ENCODE data around the gene PDHX. TPM values are rescaled to one million over a fixed set of nuclear protein-coding genes. Genes with fewer than 3 reads are reported as not detected.
A peak's percentile ranks its signal among the peaks of the same experiment; 100 is the strongest.
"Not testable (repeated sequence)": the region's sequence is repeated elsewhere in the genome, so short reads cannot be mapped to it uniquely, and the experiment has no call there.

PDHX gene
- total RNA-seq, 1 experiment from 2014 or later = 18.8 TPM

GRCh38 chr11:35006389-35007128, 90.1 kb downstream of the PDHX start:
- in situ Hi-C loops (cut with HindIII; ENCODE audit: low pct_unique_long_range_greater_than_20kb, low sequenced_read_pairs) = no loop called here
- DNase-seq (ENCODE audit: low read depth) = no peak

- in situ Hi-C loops (cut with HindIII; ENCODE audit: low pct_unique_long_range_greater_than_20kb, low sequenced_read_pairs) = no loop called here
- no peak for DNase-seq (ENCODE audit: low read depth)
Measured at GRCh38 chr11:35007277-35007676, 90.9 kb downstream of the PDHX start.

- in situ Hi-C loops (cut with HindIII; ENCODE audit: low pct_unique_long_range_greater_than_20kb, low sequenced_read_pairs) = no loop called here
Measured at GRCh38 chr11:35009191-35009943, 92.9 kb downstream of the PDHX start.

GRCh38 chr11:35009944-35010342, 93.5 kb downstream of the PDHX start:
- in situ Hi-C loops (cut with HindIII; ENCODE audit: low pct_unique_long_range_greater_than_20kb, low sequenced_read_pairs) = no loop called here
- no peak for DNase-seq (ENCODE audit: low read depth)

More at GRCh38 chr11:35009191-35009943, 92.9 kb downstream of the PDHX start:
- DNase-seq (ENCODE audit: low read depth) = peak; percentile 64

GRCh38 chr11:35010654-35011053, 94.2 kb downstream of the PDHX start:
- in situ Hi-C loops (cut with HindIII; ENCODE audit: low pct_unique_long_range_greater_than_20kb, low sequenced_read_pairs) = no loop called here

GRCh38 chr11:35011389-35011788, 95.0 kb downstream of the PDHX start:
- DNase-seq (ENCODE audit: low read depth) = no peak
- in situ Hi-C loops (cut with HindIII; ENCODE audit: low pct_unique_long_range_greater_than_20kb, low sequenced_read_pairs) = no loop called here

More at GRCh38 chr11:35010654-35011053, 94.2 kb downstream of the PDHX start:
- no peak for DNase-seq (ENCODE audit: low read depth)

- in situ Hi-C loops (cut with HindIII; ENCODE audit: low pct_unique_long_range_greater_than_20kb, low sequenced_read_pairs) = no loop called here
- DNase-seq (ENCODE audit: low read depth) = no peak
Measured at GRCh38 chr11:35011944-35012343, 95.5 kb downstream of the PDHX start.

- no peak for DNase-seq (ENCODE audit: low read depth)
- in situ Hi-C loops (cut with HindIII; ENCODE audit: low pct_unique_long_range_greater_than_20kb, low sequenced_read_pairs) = no loop called here
Measured at GRCh38 chr11:35012467-35013191, 96.2 kb downstream of the PDHX start.

GRCh38 chr11:35013514-35014233, 97.3 kb downstream of the PDHX start:
- no peak for DNase-seq (ENCODE audit: low read depth)

GRCh38 chr11:35014346-35014745, 97.9 kb downstream of the PDHX start:
- DNase-seq (ENCODE audit: low read depth) = no peak

More at GRCh38 chr11:35013514-35014233, 97.3 kb downstream of the PDHX start:
- in situ Hi-C loops (cut with HindIII; ENCODE audit: low pct_unique_long_range_greater_than_20kb, low sequenced_read_pairs) = no loop called here

GRCh38 chr11:35015621-35016387, 99.4 kb downstream of the PDHX start:
- in situ Hi-C loops (cut with HindIII; ENCODE audit: low pct_unique_long_range_greater_than_20kb, low sequenced_read_pairs) = no loop called here

More at GRCh38 chr11:35014346-35014745, 97.9 kb downstream of the PDHX start:
- in situ Hi-C loops (cut with HindIII; ENCODE audit: low pct_unique_long_range_greater_than_20kb, low sequenced_read_pairs) = no loop called here

GRCh38 chr11:35016916-35017315, 100.5 kb downstream of the PDHX start:
- in situ Hi-C loops (cut with HindIII; ENCODE audit: low pct_unique_long_range_greater_than_20kb, low sequenced_read_pairs) = no loop called here
- DNase-seq (ENCODE audit: low read depth) = no peak

More at GRCh38 chr11:35015621-35016387, 99.4 kb downstream of the PDHX start:
- DNase-seq (ENCODE audit: low read depth) = no peak

GRCh38 chr11:35017528-35018342, 101.3 kb downstream of the PDHX start:
- in situ Hi-C loops (cut with HindIII; ENCODE audit: low pct_unique_long_range_greater_than_20kb, low sequenced_read_pairs) = no loop called here
- no peak for DNase-seq (ENCODE audit: low read depth)

- in situ Hi-C loops (cut with HindIII; ENCODE audit: low pct_unique_long_range_greater_than_20kb, low sequenced_read_pairs) = no loop called here
- DNase-seq (ENCODE audit: low read depth) = no peak
Measured at GRCh38 chr11:35021589-35021988, 105.2 kb downstream of the PDHX start.

GRCh38 chr11:35023940-35024339, 107.5 kb downstream of the PDHX start:
- DNase-seq (ENCODE audit: low read depth); in situ Hi-C loops (cut with HindIII; ENCODE audit: low pct_unique_long_range_greater_than_20kb, low sequenced_read_pairs): not testable (repeated sequence)

GRCh38 chr11:35028007-35028406, 111.6 kb downstream of the PDHX start:
- in situ Hi-C loops (cut with HindIII; ENCODE audit: low pct_unique_long_range_greater_than_20kb, low sequenced_read_pairs); DNase-seq (ENCODE audit: low read depth): not testable (repeated sequence)
